Right lobe of liver (tissue), 4 donors: ENCODE results near the gene DDX19B.

Experiments
- POLR2A ChIP-seq: fragments of 450-650 bp; IDR thresholded peaks from one replicate; pipeline ENCODE4 v1.6.1; 2017; ENCODE audit warnings: antibody characterized with exemption, mild to moderate bottlenecking
- TF ChIP-seq, protein P1 (sequence below), 4 donors: fragments of 200-600 bp in 3 of 4; fragments of 450-650 bp in 1 of 4; IDR thresholded peaks; one replicate each; pipeline versions ENCODE4 v1.5.1 to v1.8.0; 2016 to 2022; ENCODE audit warnings: antibody characterized with exemption in 4 of 4, mild to moderate bottlenecking in 2 of 4
- donor health status: DM: no; HTN: no; CAD: no.
- donor health status: DM: no; HTN: no; CAD: no.
- donor health status: DM: no; HTN: yes; CAD: no.

DNA sequence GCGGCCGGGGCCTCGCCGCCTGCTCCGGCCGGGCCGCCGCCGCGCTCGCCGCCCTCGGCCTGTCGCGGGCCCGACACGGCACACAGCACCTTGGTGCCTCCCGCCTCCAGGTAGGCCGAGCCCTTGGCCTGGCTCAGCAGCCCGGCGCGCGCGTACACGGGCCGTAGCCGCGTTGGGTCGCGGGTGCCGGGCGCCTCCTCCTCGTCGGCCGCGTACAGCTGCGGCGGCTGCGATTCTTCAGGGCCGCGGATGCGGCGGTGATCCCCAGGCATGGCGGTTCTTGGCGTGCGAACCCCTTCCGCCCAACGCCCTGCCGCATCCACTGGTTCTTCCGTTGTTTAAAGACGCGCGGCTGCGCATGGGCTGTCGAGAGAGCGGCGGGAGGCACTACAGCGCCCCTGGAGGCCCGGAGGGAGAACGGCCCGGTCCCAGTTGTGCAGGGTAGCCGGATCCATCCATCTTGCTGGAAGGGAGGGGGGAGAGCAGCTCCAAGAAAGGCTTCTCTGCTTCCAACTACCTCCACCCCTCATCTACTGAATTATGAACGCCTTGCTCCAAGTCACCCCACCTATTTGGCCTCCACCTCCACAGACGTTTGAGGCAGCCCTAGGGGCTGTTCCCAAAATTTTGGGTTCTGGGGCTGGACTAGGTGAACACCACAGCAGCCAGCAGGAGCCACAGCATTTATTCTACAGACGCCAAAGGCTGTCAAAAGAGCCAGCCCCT lies 47.2 kb upstream of the DDX19B start, which contains the start of gene EXOSC6:
- TF ChIP-seq, protein P1, sequence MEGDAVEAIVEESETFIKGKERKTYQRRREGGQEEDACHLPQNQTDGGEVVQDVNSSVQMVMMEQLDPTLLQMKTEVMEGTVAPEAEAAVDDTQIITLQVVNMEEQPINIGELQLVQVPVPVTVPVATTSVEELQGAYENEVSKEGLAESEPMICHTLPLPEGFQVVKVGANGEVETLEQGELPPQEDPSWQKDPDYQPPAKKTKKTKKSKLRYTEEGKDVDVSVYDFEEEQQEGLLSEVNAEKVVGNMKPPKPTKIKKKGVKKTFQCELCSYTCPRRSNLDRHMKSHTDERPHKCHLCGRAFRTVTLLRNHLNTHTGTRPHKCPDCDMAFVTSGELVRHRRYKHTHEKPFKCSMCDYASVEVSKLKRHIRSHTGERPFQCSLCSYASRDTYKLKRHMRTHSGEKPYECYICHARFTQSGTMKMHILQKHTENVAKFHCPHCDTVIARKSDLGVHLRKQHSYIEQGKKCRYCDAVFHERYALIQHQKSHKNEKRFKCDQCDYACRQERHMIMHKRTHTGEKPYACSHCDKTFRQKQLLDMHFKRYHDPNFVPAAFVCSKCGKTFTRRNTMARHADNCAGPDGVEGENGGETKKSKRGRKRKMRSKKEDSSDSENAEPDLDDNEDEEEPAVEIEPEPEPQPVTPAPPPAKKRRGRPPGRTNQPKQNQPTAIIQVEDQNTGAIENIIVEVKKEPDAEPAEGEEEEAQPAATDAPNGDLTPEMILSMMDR (IDR thresholded peaks at IDR 0.05): peak; percentile 94 to 98 (median 96)
- peak; percentile 77 for TF ChIP-seq POLR2A
